Activated CD8-positive, alpha-beta memory T cell treated with anti-CD3 and anti-CD28 coated beads, Interleukin-2, amount 50 U/mL, for 4 hours (primary cell): Measurements from ENCODE around the gene FOXE3.

ENCODE experiments used
- DNase-seq: peaks from one replicate; pipeline ENCODE4 v3.0.0-alpha.2; 2020

FOXE3 gene

DNA sequence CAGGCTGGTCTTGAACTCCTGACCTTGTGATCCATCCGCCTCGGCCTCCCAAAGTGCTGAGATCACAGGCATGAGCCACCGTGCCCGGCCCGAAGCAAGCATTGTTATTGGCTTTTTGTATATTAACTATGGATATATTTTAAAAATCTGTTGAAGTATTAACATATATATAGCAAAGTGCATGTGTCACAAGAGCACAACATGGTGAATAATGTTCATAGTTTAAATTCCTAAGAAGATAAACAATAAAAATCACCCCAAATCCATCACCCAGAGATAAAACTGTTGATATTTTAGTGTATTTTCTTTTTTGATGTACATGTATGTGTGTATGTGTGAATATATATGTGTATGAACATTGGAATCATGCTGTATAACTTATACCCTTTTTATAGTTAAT is 9.1 kb upstream of the FOXE3 start:
- no peak for DNase-seq

DNA sequence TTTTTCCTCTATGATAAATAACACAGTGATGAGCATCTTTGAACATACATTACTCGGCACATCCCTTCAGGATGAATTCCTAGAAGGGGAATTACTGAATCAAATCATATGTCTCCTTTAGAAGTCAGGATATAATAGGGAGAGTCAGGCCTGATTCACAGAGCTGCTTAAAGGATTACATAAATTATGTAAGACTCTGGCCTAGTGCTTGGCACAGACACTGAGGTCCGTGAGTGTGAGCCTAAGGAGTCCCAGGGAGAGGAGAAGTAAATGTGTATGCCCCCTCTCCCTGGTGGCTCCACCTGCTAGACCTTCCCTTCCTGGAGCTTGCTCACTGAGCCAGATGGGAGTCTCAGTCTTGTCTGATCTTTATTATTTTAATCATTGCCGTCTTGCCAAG is 8.6 kb upstream of the FOXE3 start:
- no peak for DNase-seq

DNA sequence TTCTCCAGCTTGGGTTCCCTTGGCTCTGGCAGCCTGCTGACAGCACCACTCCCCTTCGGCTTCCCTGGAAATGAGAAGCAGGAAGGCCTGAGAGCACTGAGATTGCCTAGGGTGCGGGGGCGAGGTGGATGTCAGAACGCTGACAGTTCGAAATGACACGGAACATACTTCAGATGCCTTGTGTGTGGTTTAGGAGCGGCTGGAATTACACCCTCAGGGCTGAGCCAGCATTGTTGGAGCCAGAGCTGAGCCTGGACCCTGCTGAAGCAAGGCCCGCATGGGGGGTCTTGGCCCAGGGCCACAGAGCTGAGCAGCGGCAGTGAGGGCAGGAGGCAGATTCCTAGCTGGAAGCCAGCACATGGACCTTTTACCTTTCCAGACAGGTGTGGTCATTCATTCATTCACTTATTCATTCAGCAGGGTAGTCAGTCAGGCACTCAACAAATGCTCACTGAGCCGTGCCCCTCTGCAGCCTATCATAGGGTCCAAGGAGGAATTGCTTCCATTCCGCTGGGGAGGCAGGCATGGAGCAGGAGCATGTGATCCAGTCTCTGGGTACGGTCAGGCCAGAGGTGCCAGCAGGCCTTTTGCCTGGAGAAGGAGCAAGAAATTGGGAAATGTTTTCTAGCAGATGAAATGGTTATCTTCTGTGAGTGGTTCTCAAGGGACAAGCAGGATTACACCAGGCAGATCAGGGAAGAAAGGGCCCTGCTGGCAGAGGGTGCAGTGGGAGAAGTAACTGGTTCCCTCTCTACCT is 6.6 kb upstream of the FOXE3 start:
- DNase-seq = no peak

DNA sequence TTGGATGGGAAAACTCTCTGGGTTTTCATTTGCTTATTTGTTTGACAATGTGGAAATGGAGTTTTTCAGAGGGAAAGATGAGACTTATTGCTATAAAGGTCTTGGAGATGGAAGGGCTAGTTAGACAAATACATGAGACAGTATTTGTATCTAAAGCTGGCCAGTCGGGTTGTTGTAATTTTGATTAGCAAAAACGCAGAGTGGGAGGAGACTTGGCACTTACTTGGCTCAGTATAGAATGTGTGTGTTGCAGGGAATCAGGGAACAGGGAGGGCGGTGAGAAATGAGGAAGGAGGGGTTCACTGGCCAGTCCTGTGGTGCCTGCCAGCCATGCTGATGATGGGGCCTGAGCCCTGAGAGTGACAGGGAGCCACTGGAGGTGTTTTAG is 6.0 kb upstream of the FOXE3 start:
- no peak for DNase-seq

DNA sequence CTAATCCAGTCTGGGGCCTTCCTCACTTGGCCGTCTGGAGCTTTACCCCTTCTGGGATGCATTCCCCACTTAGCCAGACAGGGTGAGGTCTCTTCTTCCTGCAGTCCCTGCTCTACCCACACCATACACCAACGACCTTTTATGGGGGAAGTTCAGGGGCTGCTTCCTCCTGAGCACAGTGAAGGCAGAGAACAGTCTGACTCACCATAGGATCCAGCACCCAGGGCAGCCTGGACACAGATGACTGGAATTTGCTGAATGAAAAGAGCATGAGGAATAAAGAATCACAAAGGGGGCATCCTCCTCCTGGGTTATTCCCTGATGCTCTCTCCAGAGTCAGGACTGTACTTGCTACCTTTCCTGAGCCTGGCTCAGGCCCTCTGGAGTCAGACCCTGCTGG is 4.6 kb upstream of the FOXE3 start:
- no peak for DNase-seq

DNA sequence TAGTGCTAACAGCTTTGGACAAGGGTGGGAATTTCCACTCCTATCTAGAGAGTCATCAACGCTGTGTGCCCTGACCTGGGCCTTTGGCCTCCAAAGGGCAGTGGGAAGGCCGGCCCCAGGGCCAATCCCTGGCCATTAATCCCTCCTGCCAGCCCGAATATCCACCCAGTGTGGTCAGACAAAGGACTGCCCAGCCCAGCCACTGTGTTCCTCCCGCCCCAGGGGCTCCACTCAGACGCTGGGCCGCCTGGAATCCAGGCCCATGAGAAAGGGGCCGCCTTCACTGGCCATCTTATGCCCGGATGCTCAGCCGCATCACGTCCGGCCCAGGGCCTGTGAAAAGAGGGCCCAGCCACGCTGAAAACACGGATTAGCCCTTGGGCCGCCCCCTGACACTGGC is 3.6 kb upstream of the FOXE3 start:
- no peak for DNase-seq

DNA sequence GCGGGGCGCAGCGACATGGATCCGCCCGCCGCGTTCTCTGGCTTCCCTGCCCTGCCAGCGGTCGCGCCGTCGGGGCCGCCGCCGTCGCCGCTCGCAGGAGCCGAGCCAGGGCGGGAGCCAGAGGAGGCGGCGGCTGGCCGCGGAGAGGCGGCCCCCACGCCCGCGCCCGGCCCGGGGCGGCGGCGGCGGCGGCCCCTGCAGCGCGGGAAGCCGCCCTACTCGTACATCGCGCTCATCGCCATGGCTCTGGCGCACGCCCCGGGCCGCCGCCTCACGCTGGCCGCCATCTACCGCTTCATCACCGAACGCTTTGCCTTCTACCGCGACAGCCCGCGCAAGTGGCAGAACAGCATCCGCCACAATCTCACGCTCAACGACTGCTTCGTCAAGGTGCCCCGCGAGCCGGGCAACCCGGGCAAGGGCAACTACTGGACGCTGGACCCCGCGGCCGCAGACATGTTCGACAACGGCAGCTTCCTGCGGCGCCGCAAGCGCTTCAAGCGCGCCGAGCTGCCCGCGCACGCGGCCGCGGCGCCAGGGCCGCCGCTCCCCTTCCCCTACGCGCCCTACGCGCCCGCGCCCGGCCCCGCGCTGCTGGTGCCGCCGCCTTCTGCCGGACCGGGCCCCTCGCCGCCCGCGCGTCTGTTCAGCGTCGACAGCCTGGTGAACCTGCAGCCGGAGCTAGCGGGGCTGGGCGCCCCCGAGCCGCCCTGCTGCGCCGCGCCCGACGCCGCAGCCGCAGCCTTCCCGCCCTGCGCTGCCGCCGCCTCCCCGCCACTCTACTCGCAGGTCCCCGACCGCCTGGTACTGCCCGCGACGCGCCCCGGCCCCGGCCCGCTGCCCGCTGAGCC is 459 bp downstream of the FOXE3 start:
- DNase-seq = no peak

DNA sequence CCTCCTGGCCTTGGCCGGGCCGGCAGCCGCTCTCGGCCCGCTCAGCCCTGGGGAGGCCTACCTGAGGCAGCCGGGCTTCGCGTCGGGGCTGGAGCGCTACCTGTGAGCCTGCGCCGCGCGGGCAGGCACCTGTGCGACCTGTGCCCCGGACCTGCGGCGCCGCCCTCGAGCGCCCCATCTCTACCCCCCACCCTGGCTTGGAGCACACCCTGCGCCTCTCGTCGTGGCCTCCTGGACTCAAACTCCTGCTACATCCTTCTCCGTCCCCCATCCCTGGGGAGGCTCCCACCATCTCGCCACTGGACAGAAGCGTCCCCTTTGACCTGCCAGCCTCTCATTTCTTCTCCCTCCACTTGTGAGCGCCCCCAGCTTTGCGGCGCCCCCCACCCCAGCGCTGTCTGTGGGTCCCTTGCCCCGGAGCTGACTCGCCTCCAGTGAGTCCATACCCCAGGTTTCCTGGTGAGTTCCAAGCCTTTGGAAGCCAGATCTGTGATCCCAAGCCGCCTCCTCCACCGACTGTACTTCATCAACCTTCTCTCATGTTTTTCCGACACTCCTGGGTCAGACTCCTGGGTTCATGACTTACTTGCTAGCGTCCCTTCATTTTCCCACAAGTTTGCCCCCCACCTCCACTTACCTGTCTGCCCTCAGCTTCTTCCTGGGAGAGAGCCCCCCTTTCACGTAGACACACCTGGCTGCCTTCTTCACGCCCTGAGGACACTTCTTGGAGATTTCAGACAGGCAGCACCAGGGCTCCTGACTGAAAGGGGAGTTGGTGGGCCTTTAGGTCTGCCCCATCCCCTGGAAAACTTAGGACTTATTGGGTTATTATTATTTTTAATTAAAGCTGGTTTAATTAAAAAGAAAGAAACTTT is 1.3 kb downstream of the FOXE3 start:
- DNase-seq = no peak

DNA sequence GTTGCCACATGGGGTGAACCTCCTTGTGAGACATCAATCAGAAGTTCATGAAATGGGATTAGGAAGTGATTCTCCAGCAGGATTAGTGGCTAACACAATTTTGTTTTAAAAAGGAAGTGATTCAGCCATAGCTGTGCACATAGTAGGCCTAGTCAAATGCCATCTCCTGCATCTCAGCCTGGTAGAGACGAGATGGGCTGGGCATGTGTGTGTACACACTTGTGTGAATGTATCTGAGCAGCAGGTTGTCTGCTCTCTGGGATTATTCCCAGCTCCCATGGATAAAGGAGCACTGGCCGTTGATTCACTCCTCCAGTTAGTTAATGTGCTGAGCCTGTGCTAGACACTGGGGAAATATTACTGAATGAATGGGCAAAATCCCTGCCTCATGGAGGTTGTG is 2.0 kb downstream of the FOXE3 start:
- DNase-seq = no peak

DNA sequence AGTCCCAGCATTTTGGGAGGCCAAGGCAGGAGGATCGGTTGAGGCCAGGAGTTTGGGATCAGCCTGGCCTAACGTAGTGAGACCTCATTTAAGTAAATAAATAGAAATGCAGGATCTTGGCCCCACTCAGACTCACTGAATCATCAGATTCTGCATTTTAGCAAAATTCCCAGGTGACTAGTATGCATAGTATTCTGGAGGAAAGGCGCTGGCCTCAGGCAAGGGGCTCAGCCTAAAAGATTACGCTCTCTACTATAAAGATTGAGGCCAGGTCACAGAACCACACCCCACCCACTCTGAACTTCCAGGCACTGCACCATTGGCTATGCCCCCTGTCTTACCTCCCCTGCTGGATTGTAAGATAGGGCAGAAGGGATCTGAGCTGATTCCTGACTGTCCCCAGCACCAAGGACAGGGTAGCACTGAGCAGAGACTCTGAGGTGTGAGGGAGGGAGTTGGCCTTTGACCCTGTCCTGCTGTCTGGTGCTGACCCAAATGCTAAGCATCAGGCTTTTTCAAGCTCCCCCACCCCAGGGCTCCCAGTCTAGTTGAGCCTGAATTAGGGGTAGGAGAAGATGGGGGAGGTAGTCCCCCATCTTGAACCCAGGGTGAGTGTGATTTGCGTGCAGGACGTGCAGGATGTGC is 2.7 kb downstream of the FOXE3 start:
- no peak for DNase-seq

DNA sequence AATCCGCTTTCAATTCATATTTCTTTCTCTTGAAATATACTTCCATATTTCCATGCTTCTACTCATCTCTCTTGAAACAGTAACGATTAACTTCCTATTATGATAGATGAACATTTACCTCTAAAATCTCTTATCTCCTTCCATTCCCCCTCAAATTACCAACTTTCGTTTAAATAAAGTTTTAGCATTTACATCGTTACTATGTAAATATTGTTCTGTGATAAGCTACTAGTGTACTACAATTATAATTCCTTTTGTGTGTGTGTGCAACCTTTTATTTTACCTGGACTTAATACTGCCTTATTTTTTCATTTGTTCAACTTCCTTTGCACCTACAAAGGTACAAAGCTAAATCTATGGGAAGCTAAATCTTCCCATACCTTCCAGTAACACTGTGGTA is 4.5 kb downstream of the FOXE3 start:
- DNase-seq = no peak

DNA sequence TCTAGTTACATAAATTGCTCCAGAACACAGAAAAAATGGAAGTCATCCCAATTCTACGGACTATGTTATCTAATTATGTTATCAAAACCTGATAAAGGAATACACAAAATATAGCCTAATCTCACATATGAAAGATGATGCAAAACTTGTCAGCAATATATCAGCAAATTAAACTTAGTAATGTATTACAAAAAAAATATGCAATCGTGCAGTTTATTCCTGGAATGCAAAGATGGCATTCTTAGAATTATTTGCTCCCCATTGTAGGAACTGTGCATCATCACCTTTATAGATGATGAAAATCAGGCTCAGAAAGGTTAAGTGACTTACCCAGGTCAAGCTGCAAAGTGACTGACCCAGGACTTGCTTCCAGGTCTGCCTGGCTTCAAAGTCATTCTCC is 7.8 kb downstream of the FOXE3 start:
- DNase-seq = no peak

DNA sequence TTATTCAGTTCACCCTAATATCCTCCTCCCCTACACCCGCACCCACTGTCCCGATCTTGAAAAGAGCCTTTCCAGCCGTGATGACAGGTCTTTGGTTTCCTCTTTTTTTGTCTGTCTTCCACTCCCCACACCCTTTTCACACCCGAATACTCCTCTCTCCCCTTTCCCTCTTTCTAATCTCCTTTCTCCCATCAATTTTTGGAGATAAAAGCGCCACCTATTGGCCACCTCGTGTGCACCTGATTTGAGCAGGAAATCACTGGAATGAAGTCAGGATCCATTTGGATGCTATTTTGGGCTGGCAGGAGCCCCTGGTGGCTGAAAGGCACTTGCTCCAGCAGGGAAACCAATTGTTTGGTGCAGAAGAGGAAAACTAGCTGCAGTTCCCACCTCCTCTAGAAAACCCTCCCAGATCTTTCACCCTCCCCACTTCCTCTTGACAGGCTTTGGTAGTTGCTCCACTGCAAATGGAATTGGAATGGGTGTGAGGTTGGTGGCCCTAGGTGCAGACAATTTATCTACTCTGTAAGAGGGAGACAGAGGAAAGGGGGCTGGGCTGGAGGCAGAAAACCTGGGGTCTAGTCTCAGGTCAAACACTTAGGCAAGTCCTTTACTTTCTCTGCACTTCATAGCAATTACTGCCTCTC is 8.4 kb downstream of the FOXE3 start:
- DNase-seq = no peak

DNA sequence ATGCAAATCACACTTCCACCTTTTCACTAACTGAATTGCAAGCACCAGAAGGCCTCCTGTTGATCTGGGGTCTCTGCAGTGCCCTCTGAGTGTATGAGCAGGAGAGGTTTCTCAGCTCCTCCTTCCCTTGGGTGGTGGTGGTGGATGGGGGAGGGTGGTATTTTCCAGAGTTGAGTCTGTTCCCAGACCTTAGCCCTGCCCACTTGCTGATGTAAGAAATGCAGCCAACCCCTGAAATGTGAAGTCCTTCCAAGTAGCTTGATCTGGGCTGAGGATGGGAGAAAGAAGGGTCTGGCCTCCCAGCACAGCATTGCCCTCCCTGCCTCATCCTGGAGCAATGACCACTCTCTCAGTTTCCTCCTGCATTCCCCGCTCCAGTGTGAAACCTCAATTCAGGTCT is 15.4 kb downstream of the FOXE3 start:
- DNase-seq = no peak

DNA sequence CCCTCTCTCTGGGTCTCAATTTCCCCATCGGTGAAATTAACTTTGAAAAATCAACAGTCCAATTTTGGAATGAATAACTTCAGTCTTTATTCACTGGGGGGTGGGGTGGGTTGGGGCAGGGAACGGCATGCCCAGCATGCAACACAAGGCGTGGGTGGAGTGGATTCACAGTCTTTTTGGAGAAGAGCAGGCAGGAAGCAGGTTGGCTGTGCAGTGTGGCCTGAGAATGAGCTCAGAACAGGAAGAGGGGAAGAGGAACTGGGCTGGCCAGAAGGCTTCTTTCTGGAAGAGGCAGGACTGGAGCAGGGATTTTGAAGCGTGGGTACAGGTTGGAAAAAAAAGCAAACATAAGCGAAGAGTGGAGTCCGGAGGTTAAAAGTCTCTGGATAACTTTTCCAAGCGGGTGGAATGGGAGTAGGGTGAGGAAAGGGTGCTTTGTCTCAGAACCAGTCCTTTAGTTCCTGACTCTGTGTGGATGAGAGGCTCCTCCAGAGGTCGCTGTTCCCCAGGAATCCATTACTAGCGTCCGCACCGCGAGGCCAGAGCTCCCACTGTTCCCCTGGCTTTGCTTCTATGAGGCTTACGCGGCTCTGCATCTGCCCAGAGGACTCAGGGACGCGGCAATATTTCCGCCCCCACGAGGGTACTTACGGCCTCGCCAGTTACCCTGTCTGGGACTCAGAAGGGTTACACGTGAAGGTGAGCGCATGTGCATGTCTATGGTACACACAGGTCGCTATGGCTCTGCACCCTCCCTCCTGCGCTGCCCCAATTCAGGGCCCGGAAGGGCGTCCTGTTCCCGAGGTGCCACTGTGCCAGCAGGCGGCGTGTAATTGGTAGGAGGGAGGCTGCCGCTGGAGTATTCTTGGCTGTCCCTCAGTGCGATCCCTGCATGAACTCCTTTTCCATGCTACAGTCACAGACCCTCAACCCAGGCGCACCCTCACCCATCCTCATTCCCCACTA is 16.3 kb downstream of the FOXE3 start:
- peak; percentile 62 for DNase-seq

DNA sequence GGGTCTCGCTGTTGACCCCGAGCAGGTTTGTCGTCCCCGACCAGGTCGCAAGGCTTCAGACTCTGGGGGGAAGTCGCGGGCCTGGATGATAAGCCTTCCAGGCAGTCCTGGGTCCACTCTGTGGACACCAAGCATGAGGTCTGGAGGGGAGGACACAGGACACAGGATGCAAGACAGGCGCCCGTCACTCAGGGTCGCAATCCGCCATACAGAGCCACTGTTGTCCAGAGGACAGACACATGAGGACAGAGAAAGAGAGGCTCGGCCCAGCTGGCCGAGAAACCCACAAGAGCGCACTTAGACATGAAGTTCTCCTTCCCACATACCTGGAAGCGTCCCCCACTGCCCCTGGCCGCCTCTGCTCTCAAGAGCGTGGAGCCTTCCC is 16.9 kb downstream of the FOXE3 start:
- DNase-seq = no peak

DNA sequence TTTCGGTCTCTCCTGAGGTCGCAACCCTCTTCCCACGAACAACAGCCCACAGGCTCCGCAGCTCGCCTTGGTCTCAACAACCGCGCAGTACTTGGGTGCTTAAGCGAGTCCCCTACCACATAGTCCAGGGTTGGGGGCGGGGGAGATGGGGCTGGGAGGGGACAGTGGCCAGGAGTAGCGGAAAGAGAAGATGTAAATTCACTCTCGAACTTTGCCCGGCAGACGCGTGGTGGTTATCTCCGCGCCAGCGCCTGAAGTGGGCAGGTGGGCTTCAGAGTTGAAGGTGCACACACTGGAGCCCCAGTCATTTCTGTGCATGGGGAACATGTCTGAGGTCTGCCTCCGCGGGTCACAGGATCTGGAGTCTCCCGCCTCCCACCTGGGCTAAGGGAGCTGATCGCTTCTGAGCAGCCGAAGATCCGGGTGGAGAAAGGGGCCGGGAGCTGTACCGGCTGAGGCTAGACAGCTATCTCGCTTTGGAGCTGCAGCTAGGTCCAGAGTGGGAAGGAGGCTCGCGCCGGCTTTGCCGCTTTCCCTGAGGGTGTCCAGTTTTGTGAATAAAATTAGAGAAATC is 17.5 kb downstream of the FOXE3 start:
- no peak for DNase-seq

DNA sequence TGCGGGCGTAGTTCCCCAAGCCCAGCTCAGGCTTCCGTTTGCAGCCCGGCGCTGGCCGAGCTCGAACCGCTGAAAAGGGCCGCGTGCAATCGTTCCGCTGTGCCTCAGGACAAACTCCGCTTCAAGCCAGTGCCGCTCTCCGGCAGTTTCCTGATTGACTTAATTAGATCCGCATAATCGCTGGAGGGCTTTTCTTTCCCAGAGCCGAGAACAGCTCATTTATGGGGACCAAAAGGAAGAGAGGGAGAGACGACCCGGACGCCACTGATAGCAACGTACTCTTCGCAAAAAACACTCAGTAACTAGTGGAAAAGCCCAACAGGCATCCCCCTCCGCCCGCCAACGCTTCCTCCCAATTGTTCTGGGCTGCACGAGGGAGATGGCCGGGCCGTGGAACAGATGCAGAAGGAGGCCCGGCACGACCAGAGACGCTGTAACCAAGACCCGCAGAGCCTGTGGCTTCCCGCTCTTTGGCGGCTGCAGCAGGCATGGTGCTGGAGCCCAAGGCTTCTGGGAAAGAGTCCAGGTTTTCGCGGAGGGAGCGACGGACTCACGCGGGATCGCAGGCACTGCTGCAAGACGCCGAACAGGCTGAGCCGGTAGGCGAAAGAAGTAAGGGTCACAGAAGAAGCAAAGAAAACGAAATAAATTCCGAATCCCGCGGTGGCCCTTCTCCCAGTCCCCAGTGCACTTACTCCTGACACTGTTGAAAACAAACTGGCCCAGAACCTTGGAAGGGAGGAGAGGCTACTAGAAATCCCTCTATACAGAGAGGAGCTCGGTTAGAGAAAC is 18.2 kb downstream of the FOXE3 start:
- DNase-seq = no peak

DNA sequence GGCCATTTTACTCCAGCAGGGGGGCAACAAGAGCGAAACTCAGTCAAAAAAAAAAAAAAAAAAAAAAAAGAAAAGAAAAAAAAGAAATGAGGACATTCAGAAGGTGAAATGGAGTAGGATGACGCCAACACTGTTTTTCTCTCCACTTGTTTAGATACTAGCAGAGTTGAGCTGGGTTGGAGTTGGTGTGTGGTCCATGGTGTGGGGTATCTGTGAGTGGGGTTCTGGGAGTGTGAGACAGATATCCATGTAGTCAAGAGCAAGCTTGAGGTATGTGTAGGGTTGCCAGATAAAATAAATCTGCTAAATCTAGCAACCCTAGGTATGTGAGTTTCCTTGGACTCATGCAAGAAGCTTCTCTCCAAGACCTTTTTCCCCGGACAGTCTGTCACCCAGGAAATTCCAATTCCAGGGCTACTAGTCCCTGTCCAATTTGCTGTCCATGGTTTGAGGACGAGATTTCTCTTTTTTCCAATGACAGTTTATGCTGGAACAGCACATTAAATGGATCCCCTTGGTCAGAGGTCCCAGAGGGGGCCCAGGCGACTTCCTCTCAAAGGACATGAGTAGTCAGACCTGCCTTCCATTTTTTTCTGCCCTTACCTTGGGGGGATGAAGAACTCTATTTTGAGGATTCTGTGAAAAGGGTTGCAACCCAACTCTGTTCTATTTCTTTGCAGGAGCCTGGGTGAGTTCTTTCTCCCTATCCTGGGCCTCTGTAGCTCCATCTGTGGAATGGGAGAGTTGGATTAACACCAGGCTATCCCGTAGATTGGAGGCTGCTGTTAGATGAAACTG is 19.6 kb downstream of the FOXE3 start:
- DNase-seq = no peak
